ENCODE measurements around the gene C1orf122.

GRCh38 chr1:37845786-37846185 lies 38.2 kb downstream of the C1orf122 start:
- no peak for TF ChIP-seq CTCF (IDR thresholded peaks at IDR 0.05; ENCODE audit: low read length)
- no peak for TF ChIP-seq EZH2 (optimal IDR thresholded peaks at IDR 0.05; ENCODE audit: low read depth, low read length)
- no peak for TF ChIP-seq EZH2phosphoT487 (IDR thresholded peaks at IDR 0.05; ENCODE audit: low read length)
